ENCODE measurements around the gene ZBTB43.

- no peak for TF ChIP-seq CTCF (IDR thresholded peaks at IDR 0.05 in 2 of 3, conservative IDR thresholded peaks at IDR 0.05 in 1 of 3; ENCODE audit: borderline replicate concordance in 1 of 3, insufficient read depth in 1 of 3, low read depth in 2 of 3, low read length in 2 of 3)
- no peak for TF ChIP-seq EZH2phosphoT487 (IDR thresholded peaks at IDR 0.05; ENCODE audit: borderline replicate concordance)
- no peak for TF ChIP-seq SP1 (IDR thresholded peaks at IDR 0.05; ENCODE audit: low read depth)
- no peak for TF ChIP-seq EGR1 (IDR thresholded peaks at IDR 0.05; ENCODE audit: low read depth)
These were observed 75.5 kb downstream of the ZBTB43 start for GRCh38 chr9:126880226-126880946.

Data from HCT116 (cell line).